ENCODE data around the gene LRRC1.

LRRC1 gene

DNA sequence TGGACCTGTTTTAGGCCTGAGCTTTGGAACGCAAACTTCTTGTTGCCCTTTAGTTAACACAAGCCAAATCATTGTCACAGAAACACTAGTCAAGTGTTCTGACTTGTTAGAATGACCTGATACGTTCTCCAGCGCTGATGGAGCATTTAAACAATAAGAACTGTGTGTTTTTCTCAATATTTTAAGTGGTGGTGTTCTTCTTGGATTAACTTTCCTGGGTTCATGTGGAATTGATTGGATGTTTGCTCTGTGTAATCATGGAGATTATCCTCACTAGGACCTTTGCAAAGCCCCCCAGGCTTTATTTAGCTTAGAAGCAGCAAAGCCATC, 1.6 kb downstream of the LRRC1 start:
- H3K4me3 ChIP-seq (replicated peaks; ENCODE audit: low read depth, low read length) = peak overlapping the region; percentile 80
- no peak for DNase-seq (ENCODE audit: low read depth)
- TF ChIP-seq, protein P1, sequence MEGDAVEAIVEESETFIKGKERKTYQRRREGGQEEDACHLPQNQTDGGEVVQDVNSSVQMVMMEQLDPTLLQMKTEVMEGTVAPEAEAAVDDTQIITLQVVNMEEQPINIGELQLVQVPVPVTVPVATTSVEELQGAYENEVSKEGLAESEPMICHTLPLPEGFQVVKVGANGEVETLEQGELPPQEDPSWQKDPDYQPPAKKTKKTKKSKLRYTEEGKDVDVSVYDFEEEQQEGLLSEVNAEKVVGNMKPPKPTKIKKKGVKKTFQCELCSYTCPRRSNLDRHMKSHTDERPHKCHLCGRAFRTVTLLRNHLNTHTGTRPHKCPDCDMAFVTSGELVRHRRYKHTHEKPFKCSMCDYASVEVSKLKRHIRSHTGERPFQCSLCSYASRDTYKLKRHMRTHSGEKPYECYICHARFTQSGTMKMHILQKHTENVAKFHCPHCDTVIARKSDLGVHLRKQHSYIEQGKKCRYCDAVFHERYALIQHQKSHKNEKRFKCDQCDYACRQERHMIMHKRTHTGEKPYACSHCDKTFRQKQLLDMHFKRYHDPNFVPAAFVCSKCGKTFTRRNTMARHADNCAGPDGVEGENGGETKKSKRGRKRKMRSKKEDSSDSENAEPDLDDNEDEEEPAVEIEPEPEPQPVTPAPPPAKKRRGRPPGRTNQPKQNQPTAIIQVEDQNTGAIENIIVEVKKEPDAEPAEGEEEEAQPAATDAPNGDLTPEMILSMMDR (IDR thresholded peaks at IDR 0.05; ENCODE audit: low read length, missing control alignments) = no peak

DNA sequence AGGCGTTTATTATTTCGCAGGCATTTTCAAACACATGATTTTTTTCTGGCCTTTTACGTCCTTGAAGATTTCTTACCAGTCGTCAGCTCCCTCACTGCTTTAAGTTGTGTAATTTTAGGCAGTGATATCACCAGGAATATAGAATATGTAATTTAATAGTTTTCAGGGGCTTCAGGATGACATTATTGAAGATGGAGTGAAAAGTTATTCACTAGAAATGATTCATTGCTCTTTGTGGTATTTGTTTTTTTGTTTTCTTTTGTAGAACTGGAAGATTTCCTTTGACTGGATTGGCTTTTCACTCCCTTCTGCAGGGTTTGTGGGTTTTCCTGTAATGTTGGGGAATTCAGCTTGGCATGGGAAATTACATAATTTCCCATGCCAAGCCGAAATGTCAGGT, 2.0 kb downstream of the LRRC1 start:
- no peak overlapping the region for H3K4me3 ChIP-seq (replicated peaks; ENCODE audit: low read depth, low read length)
- DNase-seq (ENCODE audit: low read depth) = no peak

GRCh38 chr6:53797304-53797703, 2.5 kb downstream of the LRRC1 start:
- no peak for DNase-seq (ENCODE audit: low read depth)
- no peak overlapping the region for H3K4me3 ChIP-seq (replicated peaks; ENCODE audit: low read depth, low read length)
- TF ChIP-seq, protein P1 (IDR thresholded peaks at IDR 0.05; ENCODE audit: low read length, missing control alignments) = no peak

More for the DNA sequence above, 2.0 kb downstream of the LRRC1 start:
- TF ChIP-seq, protein P1 (IDR thresholded peaks at IDR 0.05; ENCODE audit: low read length, missing control alignments) = no peak

DNA sequence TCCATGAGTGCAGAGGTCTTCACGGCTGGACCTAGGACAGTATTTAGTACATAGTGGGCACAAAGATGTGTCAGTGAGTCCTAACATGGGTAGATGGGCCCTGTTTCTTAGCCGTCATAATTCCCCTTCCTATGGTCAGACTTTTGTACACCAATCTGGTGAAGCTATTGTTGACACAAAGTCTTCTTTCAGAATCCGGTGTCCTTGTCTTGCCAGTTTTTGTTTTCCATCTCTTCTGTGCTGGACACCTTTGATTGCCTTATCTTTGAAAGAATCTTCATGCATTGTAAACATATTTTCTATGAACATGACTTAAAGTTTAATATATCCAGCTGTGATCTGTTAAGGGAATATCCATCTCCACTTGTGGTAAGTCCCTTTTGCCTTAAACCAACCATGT, 4.5 kb downstream of the LRRC1 start:
- TF ChIP-seq, protein P1 (IDR thresholded peaks at IDR 0.05; ENCODE audit: low read length, missing control alignments) = no peak
- H3K4me3 ChIP-seq (replicated peaks; ENCODE audit: low read depth, low read length) = no peak overlapping the region
- no peak for DNase-seq (ENCODE audit: low read depth)

GRCh38 chr6:53801022-53801421, 6.2 kb downstream of the LRRC1 start:
- DNase-seq (ENCODE audit: low read depth) = no peak
- no peak overlapping the region for H3K4me3 ChIP-seq (replicated peaks; ENCODE audit: low read depth, low read length)
- TF ChIP-seq, protein P1 (IDR thresholded peaks at IDR 0.05; ENCODE audit: low read length, missing control alignments) = no peak

DNA sequence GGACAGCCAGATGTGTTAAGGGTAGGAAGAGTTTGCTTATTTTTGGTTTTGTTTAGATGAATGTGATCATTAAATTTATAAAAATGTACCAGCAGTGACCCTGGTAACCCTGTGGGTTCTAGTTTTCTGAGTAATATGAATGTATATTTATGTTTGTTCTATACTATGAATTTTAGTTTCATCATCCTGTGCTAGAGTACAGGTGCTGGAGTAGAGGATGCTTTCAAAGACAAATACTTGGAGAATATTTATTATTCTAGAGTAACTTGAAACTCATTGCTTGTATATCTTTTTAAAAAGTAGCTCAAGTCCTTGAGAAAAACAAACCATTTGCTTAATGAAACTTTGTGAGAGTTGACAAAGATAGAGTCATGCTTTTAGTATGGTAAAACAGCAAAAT, 7.8 kb downstream of the LRRC1 start:
- no peak overlapping the region for H3K4me3 ChIP-seq (replicated peaks; ENCODE audit: low read depth, low read length)
- TF ChIP-seq, protein P1 (IDR thresholded peaks at IDR 0.05; ENCODE audit: low read length, missing control alignments) = no peak
- no peak for DNase-seq (ENCODE audit: low read depth)

DNA sequence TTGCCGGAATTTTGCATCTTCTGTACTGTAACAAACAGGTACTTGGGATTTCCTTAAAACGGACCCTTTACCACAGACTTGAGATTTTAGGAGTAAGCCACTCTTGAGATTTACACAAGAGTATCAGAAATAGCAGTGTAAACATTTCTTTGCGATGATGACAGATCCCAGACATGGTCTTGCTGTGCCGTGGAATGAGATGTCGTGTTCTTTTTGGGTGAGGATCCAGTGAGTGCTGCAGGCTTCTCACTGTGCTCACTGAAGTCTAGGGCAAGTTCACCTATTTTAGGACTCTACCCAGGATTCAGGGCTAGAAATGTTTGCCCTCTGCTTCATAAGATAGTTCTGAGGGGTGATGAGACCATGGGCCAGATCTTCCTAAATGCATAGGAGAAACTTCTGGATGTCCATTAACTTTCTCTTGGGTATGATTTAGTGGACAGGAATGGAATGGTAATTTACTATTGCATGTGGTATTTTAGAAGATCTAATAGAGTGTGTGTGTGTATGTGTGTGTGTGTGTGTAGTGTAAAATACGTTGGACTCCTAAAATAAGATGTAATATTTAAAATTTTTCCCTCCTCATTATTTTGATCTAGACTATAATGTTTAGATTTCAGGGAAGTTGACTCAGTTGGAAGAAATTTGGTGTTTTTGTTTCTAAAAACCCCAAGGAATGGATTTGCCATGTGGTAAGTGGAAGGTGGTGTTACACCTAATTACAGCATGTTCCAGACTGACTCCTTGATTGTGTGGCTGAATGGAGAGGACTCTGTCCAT, 8.5 kb downstream of the LRRC1 start:
- TF ChIP-seq, protein P1 (IDR thresholded peaks at IDR 0.05; ENCODE audit: low read length, missing control alignments) = no peak
- H3K4me3 ChIP-seq (replicated peaks; ENCODE audit: low read depth, low read length) = no peak overlapping the region
- DNase-seq (ENCODE audit: low read depth) = no peak
